HG03439 (cell line): ENCODE measurements around the gene RARA.
A peak's percentile ranks its signal among the peaks of the same experiment; 100 is the strongest.

Experiments used
- ATAC-seq: cut with Tn5 transposase; IDR thresholded peaks from one replicate; pipeline ENCODE4 v1.9.1; 2021; ENCODE audit warnings: mild to moderate bottlenecking, moderate library complexity; ENCODE audit not compliant: unreplicated experiment

RARA gene

GRCh38 chr17:40309031-40309948 lies at the start of gene RARA:
Gene RARA, plus strand, starts transcription at chr17:40309180. Its CDS starts 22,039 bp downstream, at chr17:40331219.
- ATAC-seq = no peak

GRCh38 chr17:40259505-40259904 lies 49.5 kb upstream of the RARA start:
- no peak for ATAC-seq

DNA sequence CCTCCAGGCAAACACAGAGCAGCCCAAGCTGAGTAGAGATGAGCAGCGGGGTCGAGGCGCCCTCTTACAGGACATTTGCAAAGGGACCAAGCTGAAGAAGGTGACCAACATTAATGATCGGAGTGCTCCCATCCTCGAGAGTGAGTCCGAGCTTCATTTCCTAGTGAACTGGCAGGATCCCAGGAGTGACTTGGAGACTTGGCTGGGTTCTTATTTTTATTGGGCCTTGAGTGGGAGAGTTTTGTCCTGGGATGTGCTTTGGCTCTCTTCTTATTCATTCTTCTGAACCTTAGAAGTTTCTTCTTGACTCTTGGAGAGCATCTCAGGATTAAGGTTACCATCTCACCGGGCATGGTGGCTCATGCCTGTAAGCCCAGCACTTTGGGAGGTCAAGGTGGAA lies 48.5 kb upstream of the RARA start:
- ATAC-seq = no peak

GRCh38 chr17:40264458-40265185 lies 44.4 kb upstream of the RARA start:
- no peak for ATAC-seq

DNA sequence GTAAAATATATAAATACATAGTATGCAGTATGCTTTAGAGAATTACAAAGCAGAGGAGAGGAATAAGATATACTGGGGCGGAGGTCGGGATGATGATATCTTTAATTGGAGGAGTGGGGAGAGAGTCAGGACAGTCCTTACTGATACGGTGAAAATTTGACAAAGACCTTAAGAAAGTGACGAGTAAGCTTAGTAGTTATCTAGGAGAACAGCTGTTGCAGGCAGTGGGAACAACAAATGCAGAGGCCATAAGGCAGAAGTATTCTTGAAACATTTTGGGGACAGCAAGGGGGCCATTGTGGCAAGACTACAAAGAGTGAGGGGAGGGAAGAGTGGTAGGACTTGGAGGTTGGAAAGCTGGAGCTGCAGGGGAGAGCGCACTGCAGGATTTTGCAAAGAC lies 43.6 kb upstream of the RARA start:
- ATAC-seq = no peak

GRCh38 chr17:40266882-40267281 lies 42.1 kb upstream of the RARA start:
- ATAC-seq = no peak

DNA sequence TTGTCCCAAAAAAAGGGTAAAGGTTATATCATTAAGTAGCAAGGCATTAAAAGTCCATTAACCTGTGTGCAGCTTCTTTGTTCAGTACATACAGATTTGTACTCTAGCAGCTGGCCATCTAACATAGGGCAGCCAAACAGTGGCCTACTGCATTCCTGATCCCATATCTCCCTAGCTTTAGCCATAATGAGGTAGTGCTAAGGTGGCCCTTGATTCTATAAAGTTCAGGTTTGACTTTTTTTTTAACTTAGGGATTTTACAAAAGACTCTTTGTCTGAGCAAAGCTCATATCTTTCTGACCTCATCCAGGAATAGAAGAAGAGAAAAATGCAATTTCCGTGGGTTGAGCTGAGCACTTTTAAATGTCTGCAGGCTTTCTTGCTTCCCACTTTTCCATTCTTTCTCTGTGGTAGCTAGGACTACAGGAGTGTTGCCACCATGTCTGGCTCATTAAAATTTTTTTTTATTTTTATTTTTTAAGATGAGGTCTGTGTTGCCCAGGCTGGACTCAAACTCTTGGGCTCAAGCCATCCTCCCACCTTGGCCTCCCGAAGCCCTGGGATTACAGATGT lies 40.8 kb upstream of the RARA start:
- ATAC-seq = no peak

DNA sequence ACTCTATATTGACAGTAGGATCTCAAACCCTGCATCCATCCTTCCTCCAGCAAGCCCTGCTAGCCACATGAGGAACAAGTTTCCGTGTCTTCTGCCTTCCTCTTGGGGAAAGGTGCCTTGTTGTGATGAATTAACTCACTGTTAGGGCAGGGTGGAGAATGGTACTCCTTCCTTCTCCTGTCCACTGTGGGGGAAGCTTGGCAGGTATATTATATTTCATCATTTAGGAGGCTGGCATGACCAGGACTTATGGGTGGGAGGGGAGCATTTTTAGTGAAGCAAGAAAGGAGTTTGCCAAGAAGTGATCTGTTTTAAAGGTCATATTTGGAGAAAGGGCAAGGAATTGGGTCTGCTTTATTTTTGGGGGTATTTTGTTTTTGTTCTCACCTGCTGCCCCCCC lies 30.6 kb upstream of the RARA start:
- no peak for ATAC-seq

GRCh38 chr17:40279402-40279801 lies 29.6 kb upstream of the RARA start:
- no peak for ATAC-seq

- ATAC-seq = no peak
Measured at GRCh38 chr17:40281663-40282062, 27.3 kb upstream of the RARA start.

- ATAC-seq = no peak
Measured at GRCh38 chr17:40283662-40284061, 25.3 kb upstream of the RARA start.

DNA sequence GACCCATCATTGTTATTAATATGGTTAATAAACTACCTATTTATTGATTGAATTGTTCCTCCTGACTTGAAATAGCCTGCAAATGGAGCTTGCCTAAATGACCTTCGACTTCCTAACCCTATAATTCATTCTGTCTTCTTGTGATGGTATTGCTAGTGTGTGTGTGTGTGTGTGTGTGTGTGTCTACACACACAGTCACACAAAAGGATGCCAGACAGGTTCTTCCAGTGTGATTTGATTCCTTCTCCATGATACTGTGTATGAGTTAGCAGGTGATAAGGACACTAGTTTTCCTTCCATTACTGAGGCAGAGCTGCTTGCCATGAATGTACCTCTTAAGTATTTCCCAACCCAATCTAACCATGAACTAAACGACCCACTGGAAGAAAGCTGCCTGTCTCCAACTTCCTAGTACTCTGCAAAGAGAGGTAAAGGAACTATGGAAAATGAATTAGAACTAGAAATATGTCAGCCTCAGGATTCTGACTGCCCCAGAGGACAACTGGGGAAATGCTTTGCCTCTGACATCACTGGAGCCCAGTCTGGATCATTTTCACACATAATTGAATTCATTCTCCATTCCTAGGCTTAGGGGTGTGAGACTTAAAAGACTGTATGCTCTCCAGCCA lies 24.8 kb upstream of the RARA start:
- ATAC-seq = no peak

GRCh38 chr17:40286473-40286872 lies 22.5 kb upstream of the RARA start:
- ATAC-seq = no peak

DNA sequence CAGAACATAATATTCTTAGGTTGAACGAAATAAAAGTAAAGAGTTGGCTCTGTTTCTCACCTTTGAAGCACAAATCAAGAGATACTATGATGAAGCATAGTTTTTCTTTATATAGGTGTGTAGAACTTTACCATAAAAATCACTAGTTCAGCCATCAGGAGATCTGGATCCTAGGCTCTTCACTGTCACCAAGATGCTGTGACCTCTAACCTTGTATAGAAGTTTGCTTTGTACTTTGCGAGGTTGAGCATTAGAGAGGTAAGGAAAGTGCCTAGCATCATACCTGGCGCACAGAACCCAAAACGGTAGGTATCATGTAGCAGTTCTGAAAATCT lies 21.9 kb upstream of the RARA start:
- no peak for ATAC-seq

GRCh38 chr17:40287494-40288369 lies 21.2 kb upstream of the RARA start, which contains the start of gene CDC6:
Gene CDC6, plus strand, starts transcription at chr17:40287879. Its CDS starts 1,542 bp downstream, at chr17:40289421.
- ATAC-seq = peak; percentile 90

- ATAC-seq = no peak
Measured at GRCh38 chr17:40290629-40291280, 18.2 kb upstream of the RARA start.

- ATAC-seq = no peak
Measured at GRCh38 chr17:40291281-40291664, 17.7 kb upstream of the RARA start.

DNA sequence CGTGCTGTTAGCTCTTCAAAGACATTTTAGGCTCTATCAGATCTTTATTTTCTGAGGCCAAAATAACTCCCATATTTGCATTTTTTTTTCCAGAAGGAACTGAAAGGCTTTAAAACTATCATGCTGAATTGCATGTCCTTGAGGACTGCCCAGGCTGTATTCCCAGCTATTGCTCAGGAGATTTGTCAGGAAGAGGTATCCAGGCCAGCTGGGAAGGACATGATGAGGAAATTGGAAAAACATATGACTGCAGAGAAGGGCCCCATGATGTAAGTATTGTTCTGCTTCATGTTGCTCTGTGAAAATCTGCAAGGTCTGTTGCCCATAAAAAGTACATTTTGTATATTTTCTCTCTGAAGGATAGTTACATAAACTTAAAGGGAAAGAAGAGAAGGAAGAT lies 15.6 kb upstream of the RARA start:
- ATAC-seq = no peak

DNA sequence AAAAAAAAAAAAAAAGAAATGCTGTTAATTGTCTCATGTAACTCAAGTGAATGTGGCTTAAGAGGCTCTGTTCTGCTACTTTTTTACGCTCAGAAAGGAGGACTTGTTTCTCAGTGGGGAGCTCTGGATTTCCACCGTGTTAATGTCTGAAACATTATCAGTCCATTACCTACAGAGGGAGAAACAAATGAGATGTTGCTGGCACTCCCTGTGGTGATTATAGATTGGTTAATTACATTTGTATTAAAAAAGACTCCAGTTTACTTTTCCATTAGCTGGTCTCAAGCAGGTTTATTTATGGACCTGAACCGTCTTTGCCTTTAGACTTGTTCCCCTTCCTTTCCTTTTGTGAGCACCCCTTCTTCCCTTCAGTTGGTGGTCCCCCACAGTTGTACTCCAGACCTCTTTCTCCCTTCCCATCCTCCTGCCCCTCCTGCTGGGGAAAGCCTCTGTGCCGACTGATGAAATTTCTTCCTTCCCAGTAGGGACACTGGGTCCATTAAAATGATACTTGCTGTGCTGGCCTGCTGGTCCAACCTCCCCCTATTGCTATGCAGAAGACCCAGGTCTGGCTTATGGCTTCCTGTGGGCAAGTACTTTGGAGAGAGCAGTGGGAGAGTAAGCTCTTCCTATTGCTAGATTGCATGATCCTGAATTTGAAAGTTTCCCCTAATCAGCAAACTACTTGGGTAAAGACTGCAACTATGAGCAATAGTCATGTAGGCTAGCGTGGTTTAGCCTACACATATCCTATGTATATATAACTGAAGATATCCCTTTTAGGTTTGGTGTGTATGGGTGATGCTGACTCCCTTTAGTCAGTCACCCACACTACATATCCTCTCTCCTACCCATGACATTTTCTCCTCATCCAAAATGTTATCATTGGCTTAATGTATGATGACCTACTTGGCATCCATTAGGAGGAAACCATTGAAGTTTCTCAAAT lies 13.2 kb upstream of the RARA start:
- ATAC-seq = no peak
